ENCODE data around the gene NR6A1.

Gene NR6A1

DNA sequence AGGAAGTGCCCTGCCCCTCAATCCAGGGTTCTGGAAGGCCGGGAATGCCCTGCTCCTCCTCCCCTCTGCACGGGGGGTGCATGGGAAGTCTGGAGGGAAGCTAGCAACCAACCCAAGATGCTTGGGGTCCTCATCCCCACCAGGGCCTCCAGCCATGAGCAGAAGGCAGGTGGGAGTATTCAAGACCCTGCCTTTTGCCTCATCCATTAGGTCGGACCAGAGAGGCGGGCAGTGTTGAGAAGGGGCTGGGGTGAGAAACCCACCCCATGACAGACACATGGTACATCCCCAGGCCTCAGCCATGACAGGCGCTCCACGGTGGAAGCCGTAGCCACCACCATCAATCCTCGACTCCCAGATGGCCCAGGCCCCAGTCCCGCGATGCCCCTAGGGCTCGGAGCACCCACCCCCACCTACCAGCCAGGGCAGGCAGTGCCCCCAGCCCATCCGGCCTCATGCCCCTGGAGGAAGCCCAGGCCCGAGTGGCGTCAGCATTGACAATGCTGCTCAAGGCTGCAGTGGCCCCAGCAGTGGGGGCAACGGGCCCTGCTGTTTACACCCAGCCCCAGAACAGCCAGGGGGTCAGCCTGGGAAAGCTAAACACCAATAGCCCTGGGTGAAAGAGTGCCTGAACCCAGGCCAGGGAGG lies 272.5 kb downstream of the NR6A1 start:
- DNase-seq = no peak

DNA sequence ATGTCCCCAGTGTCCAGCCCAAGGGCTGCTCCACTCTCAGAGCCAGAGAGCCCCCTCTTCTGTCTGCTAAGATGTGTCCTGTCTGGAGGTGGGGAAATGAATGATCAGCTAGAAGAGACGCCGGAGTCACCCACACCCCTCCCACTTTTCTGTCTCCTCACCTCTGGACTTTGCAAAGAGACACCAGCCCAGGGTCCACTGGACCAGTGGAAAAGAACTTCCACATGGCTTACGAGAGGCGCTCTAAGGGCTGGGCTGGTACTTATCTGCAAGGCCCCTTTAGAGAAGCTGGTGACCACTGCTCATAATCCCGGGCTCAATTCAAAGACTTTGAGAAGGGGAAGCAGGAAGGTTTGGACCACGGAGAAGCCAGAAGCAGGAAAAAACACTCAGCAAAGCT lies 273.1 kb downstream of the NR6A1 start:
- DNase-seq = no peak

DNA sequence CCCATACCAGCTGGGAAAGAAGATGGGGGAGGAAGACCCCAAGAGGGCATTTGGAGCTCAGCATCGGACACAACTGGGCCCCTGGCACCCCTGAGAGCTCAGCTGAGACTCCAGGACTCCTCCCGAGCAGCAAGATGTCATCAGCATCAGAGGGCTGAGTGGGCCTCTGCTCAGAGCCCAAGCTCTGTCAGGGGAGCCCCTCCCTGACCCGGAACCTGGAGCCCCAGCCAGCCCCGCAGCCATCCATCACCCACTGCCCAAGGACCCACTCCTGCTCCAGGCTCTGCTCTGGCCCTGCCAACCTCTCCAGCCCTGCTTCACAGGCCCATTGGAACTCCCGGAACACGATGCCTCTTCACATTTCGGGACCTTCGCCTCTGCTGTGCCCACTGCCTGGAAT lies 273.7 kb downstream of the NR6A1 start:
- DNase-seq = no peak

DNA sequence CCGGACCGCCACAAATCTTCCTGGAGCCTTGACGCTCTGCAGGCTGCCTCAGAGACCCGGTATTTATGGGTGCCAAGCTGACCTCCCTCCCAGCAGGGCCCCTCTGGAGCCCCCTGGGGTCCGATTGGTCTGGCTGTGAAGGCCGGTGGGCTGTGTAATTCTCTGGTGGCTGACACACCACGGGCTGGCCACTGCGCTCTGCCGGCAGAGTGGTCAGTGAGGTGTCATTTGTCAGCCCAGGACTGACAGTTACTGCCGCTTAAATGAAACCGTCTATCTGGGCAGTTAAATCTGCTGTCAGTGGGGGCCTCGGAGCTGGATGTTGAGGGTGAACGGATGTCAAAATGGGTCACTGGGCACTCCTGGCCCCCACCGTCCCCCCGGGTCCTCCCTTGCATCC lies 274.6 kb downstream of the NR6A1 start:
- no peak for DNase-seq

DNA sequence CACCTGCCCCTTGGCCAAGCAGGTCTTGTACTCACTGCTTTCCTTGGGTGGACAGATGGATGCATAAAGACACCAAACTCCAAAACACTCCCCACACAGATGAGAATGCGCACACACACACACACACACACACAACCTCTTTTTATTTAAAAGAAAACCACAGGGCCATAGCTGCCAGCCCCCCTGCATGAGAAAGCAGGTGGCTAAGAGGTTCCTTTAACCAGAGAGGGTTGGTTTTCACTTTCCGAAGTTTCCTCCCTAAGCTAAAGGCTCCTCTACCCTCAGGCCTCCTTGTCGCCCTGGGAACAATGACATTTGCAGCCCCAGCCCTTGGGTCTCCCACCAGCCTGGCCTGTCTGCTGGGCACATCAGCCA lies 275.0 kb downstream of the NR6A1 start:
- DNase-seq = no peak

DNA sequence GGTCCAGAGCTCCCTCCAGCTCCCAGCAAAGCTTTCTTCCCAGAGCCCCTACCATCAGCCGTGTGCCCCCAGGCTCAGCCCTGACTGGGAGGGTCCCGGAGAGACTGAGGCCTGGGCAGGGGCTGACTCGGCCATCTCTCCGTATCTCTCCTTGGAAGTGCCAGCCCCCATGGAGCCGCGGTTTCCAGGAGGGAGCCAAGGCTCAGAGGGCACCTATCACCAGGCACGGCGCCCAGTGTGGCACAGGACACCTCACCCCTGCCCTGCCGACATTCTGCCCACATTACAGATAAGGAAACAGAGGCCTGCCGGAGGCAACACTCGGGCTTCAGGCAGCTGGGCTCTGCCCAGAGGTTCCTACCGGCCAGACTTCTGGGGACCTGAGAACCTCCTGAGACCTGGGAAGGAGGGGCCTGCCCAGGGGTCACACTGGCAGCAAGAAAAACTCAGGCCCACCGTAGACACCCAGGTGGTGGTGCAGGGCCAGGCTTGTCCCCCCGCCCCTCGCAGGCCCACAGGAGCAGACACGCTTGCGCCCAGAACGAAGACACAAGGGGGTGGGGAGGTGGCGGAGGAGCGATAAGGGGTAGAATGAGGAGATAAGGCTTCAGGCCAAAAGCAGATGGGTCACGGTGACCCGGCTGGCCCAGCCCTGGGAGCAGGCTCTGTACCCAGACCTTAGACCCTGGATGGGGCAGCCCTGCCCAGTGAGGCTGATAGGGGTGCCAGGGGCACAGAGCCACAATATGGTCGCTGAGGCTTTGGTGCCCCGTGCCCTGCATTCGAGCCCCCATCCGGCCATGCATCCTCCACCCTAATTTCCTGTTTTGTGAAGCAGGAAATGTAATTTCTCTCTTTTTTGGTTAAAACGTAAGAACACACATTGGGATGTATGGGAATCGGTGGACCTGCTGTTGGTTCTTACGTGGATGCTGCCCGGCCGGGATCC lies 275.7 kb downstream of the NR6A1 start:
- DNase-seq = no peak

DNA sequence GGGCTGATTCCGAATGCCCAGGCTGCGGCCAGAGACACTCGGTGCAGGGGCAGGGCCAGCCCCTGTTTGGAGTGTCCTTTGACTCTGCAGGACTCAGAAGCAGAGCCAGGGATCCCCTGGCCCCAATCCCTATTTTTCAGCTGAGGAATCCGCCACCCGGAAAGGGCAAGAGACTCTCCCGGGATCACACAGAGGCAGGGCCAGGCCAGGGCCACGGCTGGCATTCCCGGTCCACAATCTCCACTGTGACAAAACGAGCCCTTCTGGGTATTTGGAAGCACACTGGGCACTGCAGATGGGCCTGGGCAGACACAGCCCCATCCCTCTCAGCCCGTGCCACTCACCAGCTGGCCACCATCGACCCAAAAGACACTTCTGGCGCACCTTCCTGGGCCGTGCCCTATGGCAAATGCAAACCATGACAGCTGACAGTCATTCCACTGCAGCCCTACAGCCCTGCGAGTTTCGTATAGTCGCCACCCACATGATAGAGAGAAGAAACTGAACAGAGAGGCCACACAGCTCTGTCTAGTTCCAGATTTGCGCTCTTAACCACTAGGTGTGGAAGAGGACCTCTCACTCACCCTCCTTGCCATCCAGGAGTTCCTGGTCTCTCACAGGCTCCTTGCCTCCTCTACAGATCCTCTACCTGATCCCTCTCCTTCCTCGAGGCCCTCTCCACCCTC lies 277.2 kb downstream of the NR6A1 start:
- DNase-seq = no peak

DNA sequence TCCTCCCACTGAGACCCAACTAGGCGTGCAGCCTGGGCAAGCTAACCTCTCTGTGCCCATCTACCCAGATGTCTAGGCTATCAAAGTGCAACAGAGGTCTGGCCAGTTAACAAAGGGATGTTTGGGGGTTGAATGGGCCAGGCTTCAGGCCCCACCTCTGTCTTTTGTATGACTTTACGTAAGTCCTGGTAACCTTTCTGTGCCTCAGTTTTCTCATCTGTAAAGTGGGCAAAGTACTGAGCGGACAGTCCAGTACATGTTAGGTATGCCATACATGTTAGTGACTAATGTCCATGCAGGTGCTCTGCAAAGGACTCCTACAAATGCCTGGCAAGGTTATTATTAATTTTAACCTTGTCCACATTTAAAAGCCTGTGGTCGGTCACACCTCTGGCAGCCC lies 277.9 kb downstream of the NR6A1 start:
- no peak for DNase-seq

DNA sequence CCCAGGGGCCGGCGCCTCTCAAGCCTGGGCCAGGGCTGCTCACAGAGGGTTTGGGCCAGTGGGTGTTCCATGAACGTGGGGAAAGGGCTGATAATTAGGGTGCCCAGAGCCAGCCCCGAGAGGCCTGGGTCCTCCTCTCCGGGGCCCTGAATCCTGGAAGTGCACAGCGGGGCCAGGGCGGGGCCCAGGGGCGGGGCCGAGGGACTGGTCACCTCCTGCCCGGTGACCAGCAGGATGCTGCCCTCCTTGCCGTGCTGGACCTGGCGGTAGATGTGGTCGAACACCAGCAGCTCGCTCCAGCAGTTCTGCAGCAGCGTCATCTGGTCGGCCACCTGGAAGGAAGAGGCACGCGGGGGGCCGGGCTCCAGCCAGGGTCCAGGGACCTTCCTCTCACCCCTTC lies 278.3 kb downstream of the NR6A1 start:
- no peak for DNase-seq

DNA sequence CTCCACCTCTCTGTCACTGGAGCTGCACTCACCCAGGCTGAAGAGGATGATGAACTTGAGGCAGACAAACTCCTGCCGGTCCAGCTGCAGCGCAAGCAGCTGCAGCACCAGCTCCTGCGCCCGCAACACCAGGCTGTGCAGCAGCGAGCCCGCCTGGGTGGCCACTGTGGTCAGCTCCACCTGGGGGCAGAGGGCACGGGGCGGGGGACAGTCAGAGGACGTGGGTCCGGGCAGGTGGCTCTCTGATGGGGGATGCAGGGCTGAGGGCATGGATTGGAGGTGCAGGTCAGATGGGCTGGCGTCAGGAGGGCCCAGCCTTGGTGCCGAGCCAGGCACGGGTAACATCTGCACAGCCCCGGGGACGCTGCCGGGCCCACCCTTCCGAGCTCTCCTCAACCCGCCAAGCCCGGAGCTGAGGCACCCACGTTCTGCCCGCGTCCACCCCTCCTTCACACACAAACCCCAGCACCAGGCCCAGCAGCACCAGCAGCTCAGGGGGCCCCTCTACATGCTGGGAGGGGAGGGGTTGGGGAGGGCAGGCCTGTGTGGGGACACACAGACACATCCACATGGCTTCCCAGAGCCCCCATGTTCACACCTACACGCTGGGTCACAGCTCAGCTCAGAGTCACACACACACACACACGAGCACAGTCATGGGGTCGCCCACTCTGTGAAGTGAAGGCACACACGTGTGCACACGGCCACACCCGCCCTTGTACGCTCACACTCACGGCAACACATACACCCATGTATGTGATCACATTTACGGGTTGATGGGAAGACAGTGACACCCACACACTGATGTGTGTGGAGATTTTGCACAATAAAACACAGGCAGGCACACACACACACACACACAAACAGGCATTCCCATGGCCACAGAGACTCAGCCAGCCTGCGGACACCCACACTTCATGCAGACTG lies 279.8 kb downstream of the NR6A1 start:
- DNase-seq = no peak

DNA sequence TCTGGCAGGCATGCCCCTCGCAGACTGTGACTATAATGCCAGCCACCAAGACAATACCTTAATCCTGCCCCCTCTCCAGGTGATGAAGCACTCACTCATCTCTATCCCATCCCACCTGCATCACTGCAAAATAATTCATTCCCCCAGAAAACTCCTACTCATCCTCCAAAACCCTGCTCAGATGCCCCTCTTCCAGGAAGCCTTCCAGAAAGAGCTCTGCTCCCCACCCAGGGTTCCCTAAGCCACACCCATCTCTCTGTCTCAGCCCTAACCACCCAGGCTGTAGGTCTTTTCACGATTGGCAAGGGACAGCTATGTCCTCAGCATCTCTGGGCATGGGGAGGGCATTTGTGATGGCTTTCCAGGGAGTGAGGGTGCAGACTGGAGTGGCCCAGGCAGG lies 281.1 kb downstream of the NR6A1 start:
- DNase-seq = no peak

DNA sequence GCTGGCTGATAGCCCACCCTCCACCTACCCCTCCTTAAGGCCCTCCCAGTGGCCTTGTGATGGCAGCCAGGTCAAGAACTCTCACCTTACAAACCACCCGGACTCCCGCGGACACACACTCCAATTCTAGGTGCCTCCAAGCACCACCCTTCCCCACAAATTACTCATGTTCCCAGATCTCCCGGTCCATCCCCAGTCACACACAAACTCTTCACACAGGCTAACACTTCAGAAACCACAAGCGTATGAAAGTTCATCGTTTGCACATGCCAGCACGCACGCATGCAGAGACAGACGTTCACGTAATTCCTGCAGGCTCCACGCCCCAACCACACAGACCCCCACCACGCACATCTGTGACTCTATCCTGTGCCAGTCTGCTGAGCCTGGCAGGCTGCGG lies 281.9 kb downstream of the NR6A1 start:
- DNase-seq = no peak

DNA sequence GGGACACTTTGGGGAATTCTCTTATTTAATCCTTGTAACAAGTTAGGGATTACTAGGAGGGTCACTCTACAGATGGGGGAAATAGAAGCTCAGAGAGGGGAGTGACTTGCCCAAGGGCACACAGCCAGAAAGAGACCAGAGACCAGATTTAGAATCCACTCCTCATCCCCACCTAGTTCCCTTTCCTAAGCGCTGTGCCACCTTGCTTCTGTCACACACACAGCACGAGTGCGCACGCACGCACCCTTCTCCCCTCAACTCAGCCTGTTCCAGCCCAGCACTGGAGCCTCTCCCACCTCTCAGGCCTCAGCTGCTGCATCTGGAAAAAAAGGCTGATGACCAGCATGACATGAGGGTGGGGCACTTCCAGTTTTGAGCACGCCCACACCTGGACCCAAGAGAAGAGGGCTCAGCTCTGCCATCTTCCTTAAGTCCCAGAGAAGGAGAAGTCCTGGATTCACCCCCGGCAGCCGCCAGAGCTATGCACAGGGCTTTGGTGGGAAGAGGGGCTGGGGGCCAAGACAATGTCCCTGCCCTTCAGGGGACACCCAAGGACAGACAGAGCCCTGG lies 282.4 kb downstream of the NR6A1 start:
- no peak for DNase-seq

DNA sequence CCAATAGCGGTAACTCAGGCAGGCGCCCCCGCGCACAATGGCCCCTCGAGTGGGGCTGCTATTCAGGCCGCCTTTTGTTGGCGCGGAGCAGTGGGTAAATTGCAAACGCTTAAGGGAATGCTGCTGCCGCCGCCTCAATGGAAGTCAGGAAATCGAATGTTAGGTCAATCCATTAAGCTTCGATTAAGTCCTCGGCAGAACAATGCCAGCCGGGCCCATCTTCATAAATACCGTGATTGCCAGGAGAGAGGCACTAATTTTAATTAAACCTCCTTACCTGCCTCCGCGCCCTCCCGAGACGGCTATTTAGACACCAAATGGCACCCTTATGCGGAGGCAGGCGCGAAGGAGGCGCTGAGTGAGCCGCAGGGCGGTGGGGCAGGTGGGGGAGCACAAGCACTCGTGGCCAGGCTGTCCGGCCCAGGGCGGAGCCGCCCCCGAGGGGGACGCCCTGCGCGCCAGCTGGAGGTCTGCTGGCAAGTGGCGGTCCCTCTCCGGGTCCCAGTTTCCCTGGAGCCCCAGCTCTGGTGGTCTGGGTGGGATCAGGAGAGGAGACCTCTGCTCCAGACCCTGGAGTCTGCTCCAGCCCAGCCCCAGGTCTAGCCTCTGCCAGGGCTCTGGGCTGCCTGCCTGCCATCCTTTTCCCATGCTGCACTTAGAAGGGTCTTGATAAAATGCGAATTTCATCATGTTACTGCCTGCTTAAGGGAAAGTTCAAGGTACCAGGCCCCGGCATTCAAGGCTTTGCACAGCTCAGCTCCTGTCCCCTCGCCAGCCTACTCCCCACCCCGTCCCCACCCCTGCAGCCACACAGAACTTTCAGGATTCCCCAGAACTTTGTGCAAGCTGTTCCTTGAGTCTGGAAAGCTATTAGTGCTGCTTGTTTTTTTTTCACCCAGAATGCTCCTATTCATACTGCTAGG lies 283.6 kb downstream of the NR6A1 start:
- DNase-seq = no peak

DNA sequence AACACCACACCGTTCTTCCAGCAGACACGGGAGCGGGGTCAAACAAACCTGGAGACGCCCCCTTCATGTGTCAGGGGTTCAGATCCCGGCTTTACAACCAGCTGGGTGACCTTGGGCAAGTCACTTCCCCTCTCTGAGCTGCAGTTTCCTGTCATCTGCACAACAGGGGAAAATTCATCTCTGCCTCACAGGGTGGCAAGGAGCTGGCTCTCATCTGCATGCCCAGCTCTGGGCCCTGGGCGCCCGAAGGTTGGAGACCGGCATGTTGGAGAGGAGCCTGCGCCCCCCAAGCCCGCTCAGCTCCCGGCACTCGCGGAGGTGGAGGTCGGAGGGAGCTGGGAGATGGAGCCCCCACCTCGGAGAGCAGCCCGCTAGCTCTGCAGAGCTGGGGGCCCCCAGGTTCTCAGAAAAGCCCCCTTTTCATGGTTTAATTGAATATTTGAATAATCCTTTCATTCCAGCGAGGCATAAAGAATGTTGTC lies 284.3 kb downstream of the NR6A1 start:
- DNase-seq = no peak

DNA sequence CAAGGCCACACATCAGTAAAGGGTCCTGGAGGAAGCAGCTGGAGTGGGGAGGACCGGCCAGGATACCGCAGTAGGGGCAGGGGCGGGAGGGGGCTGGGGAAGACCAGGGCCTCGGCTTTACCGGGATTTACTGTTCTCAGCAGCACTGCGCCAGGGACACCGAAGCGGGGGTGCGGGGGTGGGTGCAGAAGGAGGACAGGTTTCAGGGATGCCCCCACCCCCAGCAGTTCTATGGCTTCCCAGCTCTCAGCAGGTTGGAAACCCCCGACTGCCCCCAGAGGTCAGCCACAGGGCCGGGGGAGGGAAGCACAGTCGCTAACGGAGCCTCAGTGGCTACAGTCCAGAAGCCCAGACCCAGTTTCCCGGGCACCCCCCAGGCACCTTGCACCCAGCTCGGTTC lies 285.2 kb downstream of the NR6A1 start:
- no peak for DNase-seq

DNA sequence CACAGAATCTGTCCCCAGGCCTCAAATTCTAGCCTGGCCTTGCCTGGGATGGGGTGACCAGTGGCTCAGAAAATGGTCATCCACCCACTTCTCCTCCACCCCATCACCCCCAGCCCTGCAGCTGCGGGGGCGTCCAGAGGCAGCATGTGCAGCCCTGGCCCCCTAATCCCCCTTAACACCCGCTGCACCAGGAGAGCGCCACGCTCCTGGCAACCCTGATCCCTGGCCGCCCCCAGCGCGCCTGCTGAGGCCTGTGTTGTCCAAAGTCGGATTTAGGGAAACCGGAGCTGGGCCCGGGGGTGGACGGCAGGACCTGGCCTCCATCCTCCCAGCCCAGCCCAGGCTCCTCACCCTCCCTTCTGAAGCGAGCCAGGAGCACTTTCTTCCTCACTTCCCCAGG lies 285.9 kb downstream of the NR6A1 start:
- DNase-seq = no peak

DNA sequence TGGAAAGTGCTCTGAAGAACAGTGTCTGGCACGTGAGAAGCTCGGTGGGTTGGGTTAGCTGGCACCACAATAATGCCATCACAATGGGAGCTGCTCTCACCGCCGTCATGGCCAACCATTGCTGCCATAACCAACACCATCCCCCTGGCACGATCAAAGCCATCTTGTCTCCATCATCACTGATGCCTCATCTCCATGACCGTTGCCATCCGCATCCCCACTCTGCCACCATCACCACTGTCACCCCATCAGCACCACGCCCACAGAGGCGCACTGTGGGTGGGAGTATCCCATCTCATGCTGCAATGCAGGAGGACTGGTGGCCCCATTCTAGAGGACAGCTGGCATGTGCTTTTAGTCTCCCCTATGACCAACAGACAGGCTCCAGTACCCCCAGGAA lies 287.6 kb downstream of the NR6A1 start:
- no peak for DNase-seq

DNA sequence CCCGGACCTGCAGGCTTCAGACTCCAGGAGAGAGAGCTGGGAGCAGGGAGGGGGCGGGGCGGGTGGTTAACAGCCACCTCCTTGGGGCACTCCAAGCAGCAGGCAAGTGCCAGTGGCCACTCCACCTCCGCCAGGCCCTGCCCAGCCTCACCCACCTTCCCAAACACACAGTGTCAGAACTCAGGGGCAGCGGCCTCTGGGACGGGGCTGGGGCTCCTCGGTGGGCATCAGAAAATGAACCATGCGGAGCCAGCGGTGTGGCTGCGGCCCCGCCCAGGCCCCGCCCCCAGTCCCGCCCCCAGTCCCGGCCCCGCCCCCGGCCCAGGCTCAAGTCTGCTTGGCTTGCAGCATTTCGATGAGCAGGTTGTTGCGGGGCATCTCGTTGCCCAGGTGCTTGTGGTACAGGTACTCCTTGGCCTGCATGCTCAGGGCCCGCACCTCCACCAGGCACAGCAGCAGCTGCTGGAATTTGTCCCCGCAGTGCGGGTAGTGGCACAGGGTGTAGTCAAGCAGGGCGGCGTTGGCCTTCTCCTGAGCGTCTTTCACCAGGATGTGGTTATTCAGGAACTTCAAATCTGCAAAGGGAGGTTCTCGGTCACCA lies 288.6 kb downstream of the NR6A1 start:
- no peak for DNase-seq

DNA sequence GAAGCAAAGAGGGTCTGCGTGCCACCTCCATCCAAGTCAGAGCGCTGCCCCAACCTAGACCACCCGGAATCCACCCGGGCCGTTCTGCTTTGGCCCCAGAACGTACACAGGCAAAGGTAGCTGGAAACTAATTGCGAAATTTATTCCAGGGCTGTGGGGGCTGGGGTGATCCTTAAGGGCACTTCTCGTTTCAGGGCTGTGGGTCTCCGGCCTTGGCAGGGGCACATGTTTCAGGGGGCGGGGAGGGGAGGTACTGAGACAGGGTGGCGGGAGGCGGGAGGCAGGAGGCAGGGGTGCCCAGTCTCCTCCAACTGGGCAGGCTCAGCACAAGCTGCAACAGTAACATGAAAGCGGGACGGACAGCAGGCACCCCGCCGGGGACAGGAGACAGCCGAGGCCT lies 290.0 kb downstream of the NR6A1 start:
- DNase-seq = no peak

DNA sequence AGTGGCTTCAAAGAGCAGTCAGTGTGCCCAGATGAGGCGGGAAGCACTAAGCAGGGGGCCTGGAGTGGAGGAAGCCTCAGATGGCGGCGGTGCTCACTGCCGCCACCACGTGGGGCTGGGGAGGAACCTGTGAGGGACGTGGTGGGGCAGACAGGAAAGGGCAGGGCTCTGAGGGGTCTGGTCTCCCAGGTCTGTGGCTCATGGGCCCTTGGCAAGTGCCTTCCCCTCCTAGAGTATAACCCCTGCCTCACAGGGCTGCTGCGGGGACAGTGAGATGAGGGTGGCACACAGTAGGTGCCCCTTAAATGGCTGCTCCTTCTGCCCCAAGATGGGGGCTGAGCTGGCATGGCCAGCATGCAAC lies 290.5 kb downstream of the NR6A1 start:
- no peak for DNase-seq
